DND-41 (cell line): ENCODE data around the gene AP3S1.

Source experiments
- ATAC-seq: fragments of 200-7000 bp; cut with Tn5 transposase; 3 replicates; pipeline ENCODE4 v1.9.1; 2021; ENCODE audit warnings: low read depth; ENCODE audit not compliant: insufficient read depth
- DNase-seq: peaks from one replicate; pipeline ENCODE4 v3.0.0-alpha.2; 2020
- H2AFZ ChIP-seq: 2 replicates; pipeline ENCODE4 v1.6.0; 2012; ENCODE audit warnings: low read depth, low read length
- H3K27ac ChIP-seq: 2 replicates; pipeline ENCODE4 v1.5.1; 2012; ENCODE audit warnings: low read length, inconsistent platforms
- H3K27me3 ChIP-seq: fragments of 200-600 bp; sonication (generic); 2 replicates; pipeline ENCODE4 v1.6.0; 2012; ENCODE audit warnings: low read length, mild to moderate bottlenecking, inconsistent platforms; ENCODE audit not compliant: insufficient read depth, poor library complexity
- H3K36me3 ChIP-seq: 2 replicates; pipeline ENCODE4 v1.5.1; 2012; ENCODE audit warnings: low read length, inconsistent platforms; ENCODE audit not compliant: insufficient read depth
- H3K4me1 ChIP-seq: 2 replicates; pipeline ENCODE4 v1.5.1; 2012; ENCODE audit warnings: mild to moderate bottlenecking, low read length; ENCODE audit not compliant: insufficient read depth
- H3K4me2 ChIP-seq: 2 replicates; pipeline ENCODE4 v1.6.0; 2012; ENCODE audit warnings: mild to moderate bottlenecking, moderate library complexity, low read length, inconsistent platforms; ENCODE audit not compliant: insufficient read depth
- H3K4me3 ChIP-seq, 2 experiments: fragments of 200-600 bp in 1 of 2; shearing (Covaris generic) in 1 of 2; 2 replicates each; pipeline ENCODE4 v1.5.1; 2012 to 2016; ENCODE audit warnings: inconsistent platforms in 2 of 2, low read length in 2 of 2, mild to moderate bottlenecking in 2 of 2, low read depth in 1 of 2, moderate library complexity in 1 of 2
- H3K79me2 ChIP-seq: 2 replicates; pipeline ENCODE4 v1.6.0; 2012; ENCODE audit warnings: low read length, inconsistent platforms; ENCODE audit not compliant: insufficient read depth
- H3K9ac ChIP-seq: 2 replicates; pipeline ENCODE4 v1.6.0; 2012; ENCODE audit warnings: low read depth, mild to moderate bottlenecking, inconsistent platforms, low read length, moderate library complexity
- H3K9me3 ChIP-seq: 2 replicates; pipeline ENCODE4 v1.5.1; 2012; ENCODE audit warnings: low read length, moderate library complexity, mild to moderate bottlenecking, inconsistent platforms; ENCODE audit not compliant: insufficient read depth, severe bottlenecking
- H4K20me1 ChIP-seq: 2 replicates; pipeline ENCODE4 v1.6.0; 2012; ENCODE audit warnings: low read length; ENCODE audit not compliant: insufficient read depth
- CTCF ChIP-seq: IDR thresholded peaks from 2 replicates; pipeline ENCODE4 v1.5.1; 2012; ENCODE audit warnings: borderline replicate concordance, low read length, moderate library complexity, mild to moderate bottlenecking; ENCODE audit not compliant: poor library complexity, severe bottlenecking; ENCODE audit errors: extremely low read depth
- EZH2 ChIP-seq: IDR thresholded peaks from 3 replicates; pipeline ENCODE4 v1.6.1; 2012; ENCODE audit warnings: borderline replicate concordance, low read depth, mild to moderate bottlenecking, moderate library complexity, low read length, inconsistent platforms; ENCODE audit not compliant: severe bottlenecking

AP3S1 gene

DNA sequence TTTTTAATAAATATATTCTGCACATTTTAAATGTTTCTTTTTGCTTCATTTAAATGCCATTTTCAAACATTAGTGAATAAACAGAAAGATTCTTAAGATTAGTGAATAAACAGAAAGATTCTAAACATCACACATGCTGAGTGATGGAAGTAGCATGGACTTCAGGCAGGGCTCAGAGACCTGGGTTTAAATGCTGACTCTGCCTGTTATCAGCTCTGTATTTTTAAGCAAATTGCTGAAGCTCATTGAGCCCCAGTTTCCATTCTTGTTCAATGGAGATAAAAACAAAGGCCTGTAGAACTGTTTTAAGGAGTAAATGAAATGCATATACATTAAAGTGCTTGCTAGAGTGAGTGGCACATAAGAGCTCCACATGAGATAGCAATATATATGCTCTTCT is 112.4 kb downstream of the AP3S1 start:
- Histone ChIP-seq H4K20me1 (no peaks in the 10 kb centered on the region), H3K4me3 (no peak overlapping the region), H3K27me3 (no peaks in the 10 kb centered on the region), H3K27ac (no peak overlapping the region), H3K4me1 (no peaks in the 10 kb centered on the region), H3K9me3 (no peaks in the 10 kb centered on the region), H3K9ac (no peak overlapping the region), H3K79me2 (no peaks in the 10 kb centered on the region), H2AFZ (no peak overlapping the region), H3K36me3 (no peaks in the 10 kb centered on the region), H3K4me2 (no peak overlapping the region)
- no peak for DNase-seq
- no peak for ATAC-seq
- TF ChIP-seq CTCF (no peak), EZH2 (no peak)

DNA sequence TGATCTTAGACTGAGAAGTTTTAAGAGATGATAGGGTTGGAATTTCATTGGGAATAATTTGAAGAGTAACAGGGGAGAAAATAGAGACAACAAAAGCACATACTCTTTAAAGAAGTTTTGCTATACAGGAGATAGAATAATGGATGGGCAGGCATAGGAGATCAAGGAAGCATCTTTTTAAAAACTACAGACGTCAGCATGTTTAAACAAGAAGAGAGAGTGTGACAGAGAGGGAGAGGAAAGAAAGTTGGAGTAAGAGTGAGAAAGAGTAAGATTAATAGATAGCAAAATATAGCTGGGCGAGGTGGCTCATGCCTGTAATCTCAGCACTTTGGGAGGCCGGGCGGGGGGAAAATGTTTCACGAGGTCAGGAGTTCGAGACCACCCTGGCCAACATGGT is 115.2 kb downstream of the AP3S1 start:
- Histone ChIP-seq H3K4me2 (no peak overlapping the region), H4K20me1 (no peaks in the 10 kb centered on the region), H3K9me3 (no peaks in the 10 kb centered on the region), H3K27me3 (no peaks in the 10 kb centered on the region), H3K9ac (no peak overlapping the region), H3K36me3 (no peaks in the 10 kb centered on the region), H3K27ac (no peak overlapping the region), H2AFZ (no peak overlapping the region), H3K4me1 (no peaks in the 10 kb centered on the region), H3K79me2 (no peaks in the 10 kb centered on the region), H3K4me3 (no peak overlapping the region)
- TF ChIP-seq EZH2 (no peak), CTCF (no peak)
- ATAC-seq (no peak), DNase-seq (no peak)

GRCh38 chr5:115961381-115962238 is 119.9 kb downstream of the AP3S1 start:
- Histone ChIP-seq H3K4me3 (no peak overlapping the region), H3K36me3 (no peaks in the 10 kb centered on the region), H2AFZ (no peak overlapping the region), H3K27ac (no peak overlapping the region), H3K9me3 (no peaks in the 10 kb centered on the region), H3K4me2 (no peak overlapping the region), H3K27me3 (no peaks in the 10 kb centered on the region), H3K9ac (no peak overlapping the region), H4K20me1 (no peaks in the 10 kb centered on the region), H3K79me2 (no peaks in the 10 kb centered on the region), H3K4me1 (no peaks in the 10 kb centered on the region)
- no peak for TF ChIP-seq CTCF
- no peak for TF ChIP-seq EZH2
- ATAC-seq, result no peak
- no peak for DNase-seq
